ENCODE data around the gene PDE4B.

The PDE4B gene

DNA sequence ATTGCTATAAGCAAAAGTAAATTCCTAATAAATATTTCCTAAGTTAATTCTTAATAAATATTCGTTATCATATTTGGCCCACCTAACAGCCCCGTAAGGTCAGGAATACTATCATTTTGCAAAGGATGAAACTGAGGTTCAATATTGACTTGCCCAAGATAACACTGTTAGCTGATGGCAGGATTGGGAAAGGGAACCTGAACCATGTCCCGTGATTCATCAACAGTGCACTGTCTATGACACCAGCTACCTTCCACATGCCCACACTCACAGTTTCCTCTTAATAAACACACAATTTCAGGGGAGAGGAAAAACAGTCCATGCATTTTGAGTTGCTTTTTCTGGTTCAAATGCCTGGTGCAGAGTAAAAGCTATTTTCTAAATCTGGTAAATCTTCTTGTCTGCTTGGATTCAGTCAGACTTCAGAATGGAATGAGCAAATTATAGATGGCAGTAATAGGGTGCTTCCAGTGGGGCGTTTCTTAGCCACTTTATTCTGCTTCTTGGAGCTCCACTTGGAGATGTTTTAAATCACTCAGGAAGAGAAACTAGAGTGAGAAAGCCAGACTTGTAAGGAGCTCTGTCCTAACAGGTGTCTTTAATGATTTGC, 354.6 kb downstream of the PDE4B start:
- no peak overlapping the region for H3K9ac ChIP-seq (ENCODE audit: low read depth, low read length)
- H3K27me3 ChIP-seq (ENCODE audit: insufficient read depth, low read length), result no peaks in the 10 kb centered on the region
- no peaks in the 10 kb centered on the region for H3K9me3 ChIP-seq (ENCODE audit: insufficient read depth, low read depth, low read length)
- no peak overlapping the region for H3K4me3 ChIP-seq (ENCODE audit: low read length)
- no peaks in the 10 kb centered on the region for H3K4me1 ChIP-seq (ENCODE audit: insufficient read depth, low read length)
- H3K36me3 ChIP-seq (ENCODE audit: insufficient read depth, low read depth, low read length), result no peaks in the 10 kb centered on the region
- no peak overlapping the region for H3K27ac ChIP-seq (ENCODE audit: low read length)

DNA sequence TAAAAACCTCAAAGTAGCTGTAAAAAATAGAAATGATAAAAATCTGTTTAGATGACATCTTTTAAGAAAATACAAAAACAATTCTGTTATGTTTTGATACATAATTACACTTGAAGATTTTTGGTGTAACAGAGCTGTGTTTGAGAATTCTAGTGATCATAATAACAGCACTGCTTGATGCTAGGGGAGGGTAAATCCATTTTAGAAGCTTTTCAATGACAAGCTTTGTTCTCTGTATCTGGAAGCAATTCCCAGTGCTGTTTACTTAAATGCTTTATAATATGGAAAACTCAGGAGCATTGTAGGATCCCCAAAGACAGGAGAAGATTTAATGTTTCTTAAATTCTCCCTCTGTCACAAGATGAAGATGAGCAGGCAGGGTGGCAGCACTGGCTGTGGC, 359.3 kb downstream of the PDE4B start:
- H3K4me3 ChIP-seq (ENCODE audit: low read length), result no peak overlapping the region
- H3K27ac ChIP-seq (ENCODE audit: low read length), result no peak overlapping the region
- H3K27me3 ChIP-seq (ENCODE audit: insufficient read depth, low read length), result no peaks in the 10 kb centered on the region
- H3K9ac ChIP-seq (ENCODE audit: low read depth, low read length), result no peak overlapping the region
- no peaks in the 10 kb centered on the region for H3K4me1 ChIP-seq (ENCODE audit: insufficient read depth, low read length)
- H3K36me3 ChIP-seq (ENCODE audit: insufficient read depth, low read depth, low read length), result no peaks in the 10 kb centered on the region
- no peaks in the 10 kb centered on the region for H3K9me3 ChIP-seq (ENCODE audit: insufficient read depth, low read depth, low read length)

DNA sequence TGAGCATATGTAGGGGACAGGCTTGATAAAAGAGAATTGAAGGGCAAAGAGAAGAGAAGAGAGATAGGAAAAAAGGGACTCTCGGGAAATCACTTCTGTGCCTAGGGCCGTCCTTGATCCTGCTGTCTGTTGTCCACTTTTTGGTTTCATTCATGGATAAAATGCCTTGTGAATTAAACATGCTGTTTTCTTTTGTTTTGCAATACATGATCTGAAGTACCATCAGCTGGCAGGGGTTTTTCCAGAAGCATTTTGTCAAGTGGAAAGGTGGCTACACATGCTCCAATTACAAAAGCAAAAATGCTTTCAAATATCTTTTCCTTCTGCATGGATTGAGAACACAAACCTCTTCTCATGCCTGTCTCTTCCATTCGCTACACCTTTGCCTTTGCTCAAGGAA, 361.7 kb downstream of the PDE4B start:
- no peaks in the 10 kb centered on the region for H3K36me3 ChIP-seq (ENCODE audit: insufficient read depth, low read depth, low read length)
- no peak overlapping the region for H3K9ac ChIP-seq (ENCODE audit: low read depth, low read length)
- no peak overlapping the region for H3K27ac ChIP-seq (ENCODE audit: low read length)

DNA sequence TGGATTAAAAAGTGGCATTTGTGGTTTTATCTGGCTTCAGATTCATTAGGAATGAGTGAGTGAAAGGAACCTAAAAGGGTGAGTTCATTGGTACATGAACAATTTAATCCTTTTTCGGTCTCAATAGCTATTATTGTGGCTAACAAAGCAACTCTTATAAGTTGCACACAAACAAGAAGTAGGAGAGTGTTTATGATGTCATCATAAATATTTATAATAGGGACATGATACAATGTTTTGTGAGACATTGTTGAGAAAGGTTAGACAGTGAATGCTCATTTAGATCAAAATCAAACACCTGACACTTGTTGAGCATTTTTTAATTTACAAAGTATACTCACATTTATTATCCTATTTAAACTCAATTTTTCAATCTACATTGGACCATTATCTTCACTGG, 363.4 kb downstream of the PDE4B start:
- Histone ChIP-seq H3K27ac (ENCODE audit: low read length) (no peak overlapping the region), H3K4me1 (ENCODE audit: insufficient read depth, low read length) (no peaks in the 10 kb centered on the region), H3K36me3 (ENCODE audit: insufficient read depth, low read depth, low read length) (no peaks in the 10 kb centered on the region), H3K9ac (ENCODE audit: low read depth, low read length) (no peak overlapping the region), H3K27me3 (ENCODE audit: insufficient read depth, low read length) (no peaks in the 10 kb centered on the region), H3K4me3 (ENCODE audit: low read length) (no peak overlapping the region), H3K9me3 (ENCODE audit: insufficient read depth, low read depth, low read length) (no peaks in the 10 kb centered on the region)

More for the DNA sequence above, 361.7 kb downstream of the PDE4B start:
- no peaks in the 10 kb centered on the region for H3K4me1 ChIP-seq (ENCODE audit: insufficient read depth, low read length)
- no peaks in the 10 kb centered on the region for H3K27me3 ChIP-seq (ENCODE audit: insufficient read depth, low read length)
- no peak overlapping the region for H3K4me3 ChIP-seq (ENCODE audit: low read length)
- H3K9me3 ChIP-seq (ENCODE audit: insufficient read depth, low read depth, low read length), result no peaks in the 10 kb centered on the region

DNA sequence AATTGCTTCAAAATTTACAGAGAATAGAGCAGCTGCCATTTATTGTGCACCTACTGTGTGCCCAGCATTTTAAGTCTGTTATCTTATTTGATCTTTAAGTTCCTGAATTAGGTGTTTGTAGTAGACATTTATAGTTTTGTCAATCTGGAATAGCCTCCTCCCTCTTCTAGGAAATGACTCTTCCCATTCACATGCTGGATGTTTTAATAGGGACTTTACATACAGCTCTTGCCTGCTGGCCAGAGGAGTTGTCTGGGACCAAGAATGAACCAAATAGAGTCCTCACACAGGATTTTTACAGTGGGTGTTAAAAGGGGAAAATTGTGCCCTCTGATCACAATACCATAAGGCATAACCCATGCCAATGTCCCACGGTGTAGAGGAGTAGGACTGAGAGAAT, 367.1 kb downstream of the PDE4B start:
- Histone ChIP-seq H3K9ac (ENCODE audit: low read depth, low read length) (no peak overlapping the region), H3K9me3 (ENCODE audit: insufficient read depth, low read depth, low read length) (no peaks in the 10 kb centered on the region), H3K27me3 (ENCODE audit: insufficient read depth, low read length) (no peaks in the 10 kb centered on the region), H3K4me3 (ENCODE audit: low read length) (no peak overlapping the region), H3K4me1 (ENCODE audit: insufficient read depth, low read length) (no peaks in the 10 kb centered on the region), H3K36me3 (ENCODE audit: insufficient read depth, low read depth, low read length) (no peaks in the 10 kb centered on the region), H3K27ac (ENCODE audit: low read length) (no peak overlapping the region)

DNA sequence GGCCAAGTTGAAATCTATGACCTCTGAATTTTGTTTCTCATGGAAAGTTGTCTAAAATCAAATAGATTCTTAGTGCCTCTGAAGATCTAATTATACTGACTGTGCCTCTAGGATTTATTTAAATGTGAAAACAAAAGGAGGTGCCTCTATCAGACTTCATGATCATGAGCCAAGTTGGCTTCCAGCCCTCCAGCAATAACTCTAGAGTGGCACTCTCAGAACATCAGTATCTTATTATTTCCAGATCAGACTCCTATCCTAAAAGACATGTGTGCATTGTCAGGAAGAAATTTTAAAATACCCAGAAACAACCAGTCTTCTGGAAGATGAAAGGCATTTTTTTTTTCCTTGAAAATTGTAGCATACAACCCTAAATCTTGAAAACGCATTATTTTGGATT, 368.0 kb downstream of the PDE4B start:
- H3K36me3 ChIP-seq (ENCODE audit: insufficient read depth, low read depth, low read length), result no peaks in the 10 kb centered on the region
- H3K4me3 ChIP-seq (ENCODE audit: low read length), result no peak overlapping the region
- H3K4me1 ChIP-seq (ENCODE audit: insufficient read depth, low read length), result no peaks in the 10 kb centered on the region
- no peaks in the 10 kb centered on the region for H3K9me3 ChIP-seq (ENCODE audit: insufficient read depth, low read depth, low read length)
- no peak overlapping the region for H3K27ac ChIP-seq (ENCODE audit: low read length)
- no peak overlapping the region for H3K9ac ChIP-seq (ENCODE audit: low read depth, low read length)
- H3K27me3 ChIP-seq (ENCODE audit: insufficient read depth, low read length), result no peaks in the 10 kb centered on the region

DNA sequence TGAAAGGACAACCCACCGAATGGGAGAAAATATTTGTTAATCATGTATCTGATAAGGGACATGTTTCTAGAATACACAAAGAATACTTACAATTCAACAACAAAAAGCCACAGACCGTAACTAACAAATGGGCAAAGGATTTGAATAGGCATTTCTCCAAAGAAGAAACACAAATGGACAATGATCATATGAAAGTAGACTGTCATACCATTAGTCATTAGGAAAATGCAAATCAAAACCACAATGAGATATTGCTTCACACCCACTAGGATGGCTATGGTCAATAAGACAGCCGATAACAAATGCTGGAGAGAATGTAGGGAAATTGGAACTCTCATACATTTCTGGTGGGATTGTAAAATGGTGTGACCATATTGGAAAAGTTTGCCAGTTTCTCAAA, 374.1 kb downstream of the PDE4B start:
- no peaks in the 10 kb centered on the region for H3K9me3 ChIP-seq (ENCODE audit: insufficient read depth, low read depth, low read length)
- H3K4me3 ChIP-seq (ENCODE audit: low read length), result no peak overlapping the region
- H3K4me1 ChIP-seq (ENCODE audit: insufficient read depth, low read length), result peaks cover 6% of the 10 kb centered on the region; the same call in 1 of the 2 replicates
- H3K27me3 ChIP-seq (ENCODE audit: insufficient read depth, low read length), result no peaks in the 10 kb centered on the region
- H3K27ac ChIP-seq (ENCODE audit: low read length), result no peak overlapping the region
- H3K36me3 ChIP-seq (ENCODE audit: insufficient read depth, low read depth, low read length), result no peaks in the 10 kb centered on the region
- H3K9ac ChIP-seq (ENCODE audit: low read depth, low read length), result no peak overlapping the region

DNA sequence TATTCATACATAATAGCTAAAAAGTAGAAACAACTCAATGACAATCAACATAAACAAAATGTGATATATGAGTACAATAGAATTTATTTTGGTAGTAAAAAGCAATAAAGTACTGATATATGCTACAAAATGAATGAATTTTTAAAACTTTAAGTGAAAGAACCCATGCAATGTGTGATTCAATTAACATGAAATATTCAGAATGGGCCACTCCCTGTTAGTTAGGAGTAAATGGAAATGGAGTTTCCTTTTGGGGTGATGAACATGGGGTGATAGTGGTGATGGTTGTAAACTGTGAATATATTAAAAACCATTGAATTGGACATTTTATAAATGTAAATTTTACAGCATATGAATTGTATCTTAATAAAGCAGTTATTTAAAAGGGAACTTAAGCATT, 374.6 kb downstream of the PDE4B start:
- no peak overlapping the region for H3K4me3 ChIP-seq (ENCODE audit: low read length)
- H3K4me1 ChIP-seq (ENCODE audit: insufficient read depth, low read length), result peaks cover 6% of the 10 kb centered on the region; the same call in 1 of the 2 replicates
- no peak overlapping the region for H3K9ac ChIP-seq (ENCODE audit: low read depth, low read length)
- H3K36me3 ChIP-seq (ENCODE audit: insufficient read depth, low read depth, low read length), result no peaks in the 10 kb centered on the region
- no peaks in the 10 kb centered on the region for H3K27me3 ChIP-seq (ENCODE audit: insufficient read depth, low read length)
- no peak overlapping the region for H3K27ac ChIP-seq (ENCODE audit: low read length)
- H3K9me3 ChIP-seq (ENCODE audit: insufficient read depth, low read depth, low read length), result no peaks in the 10 kb centered on the region

DNA sequence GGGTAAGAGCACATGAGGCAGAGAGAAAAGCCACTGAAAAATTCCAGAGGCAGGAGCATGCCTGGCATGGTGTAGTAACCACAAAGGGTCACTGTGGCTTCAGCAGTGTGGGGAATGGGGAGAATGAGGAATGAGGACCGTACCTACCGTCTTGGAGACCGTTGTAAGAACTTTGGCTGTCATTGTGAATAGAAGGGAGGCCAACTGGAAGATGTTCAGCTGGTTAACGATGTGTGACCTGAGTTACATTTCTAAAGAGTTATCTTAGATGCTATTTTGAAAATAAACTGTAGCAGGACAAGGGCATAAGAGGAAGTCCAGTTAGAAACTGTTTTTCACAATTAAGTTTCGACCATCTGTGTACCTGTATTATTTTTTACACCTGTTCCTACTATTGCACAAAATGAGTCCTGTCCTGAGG, 375.8 kb downstream of the PDE4B start:
- peaks cover 6% of the 10 kb centered on the region; the same call in 1 of the 2 replicates for H3K4me1 ChIP-seq (ENCODE audit: insufficient read depth, low read length)
- H3K4me3 ChIP-seq (ENCODE audit: low read length), result no peak overlapping the region
- H3K27ac ChIP-seq (ENCODE audit: low read length), result no peak overlapping the region
- no peaks in the 10 kb centered on the region for H3K36me3 ChIP-seq (ENCODE audit: insufficient read depth, low read depth, low read length)
- H3K27me3 ChIP-seq (ENCODE audit: insufficient read depth, low read length), result no peaks in the 10 kb centered on the region
- H3K9me3 ChIP-seq (ENCODE audit: insufficient read depth, low read depth, low read length), result no peaks in the 10 kb centered on the region
- H3K9ac ChIP-seq (ENCODE audit: low read depth, low read length), result no peak overlapping the region

DNA sequence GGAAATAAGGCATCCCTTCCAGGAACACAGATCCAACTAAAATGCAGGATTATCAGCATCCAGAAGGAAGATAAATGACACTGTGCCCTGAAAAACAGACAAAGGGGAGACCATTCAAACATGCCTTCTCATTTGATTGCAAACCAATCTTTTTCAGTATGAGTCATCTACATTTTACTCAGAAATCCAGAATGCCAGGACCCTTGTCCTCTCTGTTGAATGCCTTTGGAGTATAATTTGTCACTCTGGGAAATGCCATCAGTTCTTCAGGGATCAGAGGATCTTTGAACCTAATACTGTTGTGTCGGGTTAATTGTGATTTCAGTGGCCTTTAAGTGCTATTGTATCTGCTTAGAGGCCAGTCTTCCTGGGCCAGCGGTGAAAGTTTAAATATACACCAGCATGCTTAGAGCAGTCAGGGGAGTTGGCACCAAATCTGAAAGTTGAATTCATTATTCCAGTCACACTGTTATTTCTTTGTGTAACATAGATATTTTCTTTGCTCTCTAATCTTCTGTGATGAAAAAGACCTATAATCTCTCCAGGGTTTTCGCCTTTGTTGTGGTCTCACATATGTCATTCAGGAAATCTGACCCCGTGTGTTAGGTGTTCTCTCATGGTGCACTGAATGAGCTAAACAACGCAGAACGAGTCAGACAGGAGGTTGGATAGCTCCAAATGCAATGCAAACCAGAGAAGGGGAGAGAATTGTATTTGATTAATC, 376.4 kb downstream of the PDE4B start:
- Histone ChIP-seq H3K9ac (ENCODE audit: low read depth, low read length) (no peak overlapping the region), H3K27ac (ENCODE audit: low read length) (no peak overlapping the region), H3K9me3 (ENCODE audit: insufficient read depth, low read depth, low read length) (no peaks in the 10 kb centered on the region), H3K4me3 (ENCODE audit: low read length) (no peak overlapping the region), H3K27me3 (ENCODE audit: insufficient read depth, low read length) (no peaks in the 10 kb centered on the region), H3K4me1 (ENCODE audit: insufficient read depth, low read length) (peaks cover 6% of the 10 kb centered on the region; the same call in 1 of the 2 replicates), H3K36me3 (ENCODE audit: insufficient read depth, low read depth, low read length) (no peaks in the 10 kb centered on the region)

DNA sequence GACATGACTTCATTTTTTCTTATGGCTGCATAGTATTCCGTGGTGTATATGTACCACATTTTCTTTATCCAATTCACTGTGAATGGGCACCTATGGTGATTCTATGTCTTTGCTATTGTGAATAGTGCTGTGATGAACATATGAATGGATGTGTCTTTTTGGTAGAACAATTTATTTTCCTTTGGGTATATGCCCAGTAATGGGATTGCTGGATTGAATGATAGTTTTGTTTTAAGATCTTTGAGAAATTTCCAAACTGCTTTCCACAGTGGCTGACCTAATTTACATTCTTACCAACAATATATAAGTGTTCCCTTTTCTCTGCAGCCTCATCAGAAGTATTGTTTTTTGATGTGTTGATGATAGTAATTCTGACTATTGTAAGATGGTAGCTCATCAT, 379.6 kb downstream of the PDE4B start:
- peaks cover 11% of the 10 kb centered on the region; the same call in 1 of the 2 replicates for H3K4me1 ChIP-seq (ENCODE audit: insufficient read depth, low read length)
- H3K27ac ChIP-seq (ENCODE audit: low read length), result no peak overlapping the region
- no peak overlapping the region for H3K4me3 ChIP-seq (ENCODE audit: low read length)
- no peaks in the 10 kb centered on the region for H3K36me3 ChIP-seq (ENCODE audit: insufficient read depth, low read depth, low read length)
- H3K27me3 ChIP-seq (ENCODE audit: insufficient read depth, low read length), result no peaks in the 10 kb centered on the region
- no peak overlapping the region for H3K9ac ChIP-seq (ENCODE audit: low read depth, low read length)
- H3K9me3 ChIP-seq (ENCODE audit: insufficient read depth, low read depth, low read length), result no peaks in the 10 kb centered on the region

DNA sequence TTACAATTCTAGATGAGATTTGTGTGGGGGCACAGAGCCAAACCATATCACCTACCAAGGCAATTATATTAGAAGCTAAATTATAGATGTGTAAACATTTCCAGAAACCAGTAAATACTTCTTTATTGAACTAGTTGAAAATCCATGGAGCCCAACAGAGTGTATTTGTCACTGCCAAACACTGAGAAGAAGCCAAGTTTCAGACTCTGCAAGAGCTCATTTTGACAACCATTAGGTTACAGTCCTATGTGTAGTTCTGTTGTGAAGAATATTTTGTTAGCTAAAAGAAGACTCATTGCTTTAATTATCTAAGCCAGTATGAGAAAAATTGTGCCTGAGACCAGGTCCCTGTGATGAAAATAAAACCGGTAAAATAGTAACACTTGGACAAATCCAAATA, 382.4 kb downstream of the PDE4B start:
- H3K27ac ChIP-seq (ENCODE audit: low read length), result no peak overlapping the region
- H3K4me3 ChIP-seq (ENCODE audit: low read length), result no peak overlapping the region
- no peaks in the 10 kb centered on the region for H3K27me3 ChIP-seq (ENCODE audit: insufficient read depth, low read length)
- H3K9ac ChIP-seq (ENCODE audit: low read depth, low read length), result no peak overlapping the region
- H3K9me3 ChIP-seq (ENCODE audit: insufficient read depth, low read depth, low read length), result no peaks in the 10 kb centered on the region
- H3K4me1 ChIP-seq (ENCODE audit: insufficient read depth, low read length), result peaks cover 5% of the 10 kb centered on the region; the same call in 1 of the 2 replicates
- no peaks in the 10 kb centered on the region for H3K36me3 ChIP-seq (ENCODE audit: insufficient read depth, low read depth, low read length)
